ENCODE results near the gene SEC63.

GRCh38 chr6:107941627-107942026 lies 16.4 kb downstream of the SEC63 start:
- TF ChIP-seq PAX5 (IDR thresholded peaks at IDR 0.05; ENCODE audit: insufficient read depth, low read length, severe bottlenecking): no peak
- TF ChIP-seq POLR2A (IDR thresholded peaks at IDR 0.05; ENCODE audit: low read depth, low read length): no peak
- TF ChIP-seq POLR2AphosphoS5 (IDR thresholded peaks at IDR 0.05; ENCODE audit: low read depth, low read length): no peak
- no peak for TF ChIP-seq TAF1 (IDR thresholded peaks at IDR 0.05; ENCODE audit: low read depth, low read length)
